ENCODE measurements around the gene TGM4. TPM values are rescaled to one million over a fixed set of nuclear protein-coding genes. Genes with fewer than 3 reads are reported as not detected.
A peak's percentile ranks its signal among the peaks of the same experiment; 100 is the strongest.

TGM4 gene
- total RNA-seq, 1 donor from 2014 or later = 0.30 TPM

GRCh38 chr3:44880284-44880683 lies 5.9 kb downstream of the TGM4 start:
- DNase-seq (ENCODE audit: low read depth) = no peak

- DNase-seq (ENCODE audit: low read depth) = no peak
These were observed 9.0 kb downstream of the TGM4 start for GRCh38 chr3:44883213-44883955.

- peak; percentile 99 for DNase-seq (ENCODE audit: low read depth)
These were observed 9.6 kb downstream of the TGM4 start for GRCh38 chr3:44883999-44884431.

- DNase-seq (ENCODE audit: low read depth) = peak; percentile 91
These were observed 11.2 kb downstream of the TGM4 start for GRCh38 chr3:44885618-44886017.

GRCh38 chr3:44886561-44886960 lies 12.2 kb downstream of the TGM4 start:
- DNase-seq (ENCODE audit: low read depth) = peak; percentile 57

- no peak for DNase-seq (ENCODE audit: low read depth)
These were observed 12.7 kb downstream of the TGM4 start for GRCh38 chr3:44887101-44887500.

GRCh38 chr3:44890258-44890657 lies 15.8 kb downstream of the TGM4 start:
- DNase-seq (ENCODE audit: low read depth) = no peak

- DNase-seq (ENCODE audit: low read depth) = no peak
These were observed 16.4 kb downstream of the TGM4 start for GRCh38 chr3:44890852-44891251.

- DNase-seq (ENCODE audit: low read depth) = no peak
These were observed 18.3 kb downstream of the TGM4 start for GRCh38 chr3:44892689-44893088.

- DNase-seq (ENCODE audit: low read depth) = peak; percentile 84
These were observed 18.7 kb downstream of the TGM4 start for GRCh38 chr3:44893097-44893496.

GRCh38 chr3:44894485-44894884 lies 20.1 kb downstream of the TGM4 start:
- no peak for DNase-seq (ENCODE audit: low read depth)

- DNase-seq (ENCODE audit: low read depth) = no peak
These were observed 22.0 kb downstream of the TGM4 start for GRCh38 chr3:44896440-44896839.

- no peak for DNase-seq (ENCODE audit: low read depth)
These were observed 25.4 kb downstream of the TGM4 start for GRCh38 chr3:44899683-44900367.

GRCh38 chr3:44902628-44903027 lies 28.2 kb downstream of the TGM4 start:
- no peak for DNase-seq (ENCODE audit: low read depth)

- DNase-seq (ENCODE audit: low read depth) = no peak
These were observed 28.9 kb downstream of the TGM4 start for GRCh38 chr3:44903314-44903713.

GRCh38 chr3:44903751-44904150 lies 29.3 kb downstream of the TGM4 start:
- no peak for DNase-seq (ENCODE audit: low read depth)

GRCh38 chr3:44905446-44906157 lies 31.2 kb downstream of the TGM4 start:
- no peak for DNase-seq (ENCODE audit: low read depth)

GRCh38 chr3:44906997-44907396 lies 32.6 kb downstream of the TGM4 start:
- DNase-seq (ENCODE audit: low read depth) = no peak

GRCh38 chr3:44907612-44908011 lies 33.2 kb downstream of the TGM4 start:
- no peak for DNase-seq (ENCODE audit: low read depth)

- DNase-seq (ENCODE audit: low read depth) = no peak
These were observed 34.7 kb downstream of the TGM4 start for GRCh38 chr3:44909063-44909462.

GRCh38 chr3:44910693-44911092 lies 36.3 kb downstream of the TGM4 start:
- DNase-seq (ENCODE audit: low read depth) = no peak

GRCh38 chr3:44913868-44914468 lies 39.6 kb downstream of the TGM4 start:
- peak; percentile 45 for DNase-seq (ENCODE audit: low read depth)

Measured in renal cortical epithelial cell (primary cell).